Measurements from ENCODE around the gene POPDC2.

DNA sequence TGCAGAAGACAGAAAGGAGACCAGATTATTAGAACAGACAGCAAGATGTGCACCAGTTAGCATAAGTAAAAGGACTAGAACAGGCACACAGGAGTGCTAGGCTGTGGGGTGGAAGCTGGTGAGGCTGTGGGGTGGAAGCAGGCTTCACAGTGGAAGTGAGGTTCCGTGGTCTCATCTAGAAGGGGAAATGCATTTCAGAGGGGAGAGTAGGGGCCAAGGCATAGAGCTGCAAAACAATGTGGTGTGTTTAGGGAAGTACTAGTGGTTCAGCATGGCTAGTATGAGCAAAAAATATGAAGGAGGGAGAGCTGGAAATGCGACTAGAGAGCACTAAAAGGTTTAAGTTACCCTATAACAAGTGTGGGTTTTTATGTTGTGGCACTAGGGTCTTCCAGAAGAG lies 6.5 kb downstream of the POPDC2 start:
- TF ChIP-seq TAF1 (IDR thresholded peaks at IDR 0.05; ENCODE audit: low read depth): no peak
- no peak for TF ChIP-seq RAD21 (IDR thresholded peaks at IDR 0.05; ENCODE audit: low read depth)
- no peak for TF ChIP-seq TCF12 (IDR thresholded peaks at IDR 0.05; ENCODE audit: low read depth)
- TF ChIP-seq EP300 (IDR thresholded peaks at IDR 0.05; ENCODE audit: borderline replicate concordance): no peak
- TF ChIP-seq CEBPB (IDR thresholded peaks at IDR 0.05): no peak
- no peak for TF ChIP-seq EGR1 (IDR thresholded peaks at IDR 0.05)
- TF ChIP-seq, protein P1, sequence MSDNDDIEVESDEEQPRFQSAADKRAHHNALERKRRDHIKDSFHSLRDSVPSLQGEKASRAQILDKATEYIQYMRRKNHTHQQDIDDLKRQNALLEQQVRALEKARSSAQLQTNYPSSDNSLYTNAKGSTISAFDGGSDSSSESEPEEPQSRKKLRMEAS (IDR thresholded peaks at IDR 0.05): no peak
- no peak for TF ChIP-seq USF1 (IDR thresholded peaks at IDR 0.05)
- no peak for TF ChIP-seq YY1 (IDR thresholded peaks at IDR 0.05; ENCODE audit: low read depth)
- TF ChIP-seq REST (IDR thresholded peaks at IDR 0.05; ENCODE audit: low read depth): no peak
- no peak for TF ChIP-seq CREB1 (IDR thresholded peaks at IDR 0.05; ENCODE audit: low read depth)
- TF ChIP-seq FOXM1 (IDR thresholded peaks at IDR 0.05; ENCODE audit: borderline replicate concordance, low read depth): no peak
- no peak for TF ChIP-seq TEAD4 (IDR thresholded peaks at IDR 0.05)
